AG04450 (cell line): ENCODE results near the gene GOLM1. TPM values are rescaled to one million over a fixed set of nuclear protein-coding genes. Genes with fewer than 3 reads are reported as not detected.

Source experiments
- CTCF ChIA-PET: fragments of 300-600, 350-600 bp; formaldehyde crosslinking; extraction: SDS; loops from one replicate; lab custom pipeline; 2022; ENCODE audit warnings: antibody characterized with exemption, inconsistent platforms; lab: Charles Lee
- POLR2A ChIA-PET: fragments of 350-600 bp; formaldehyde crosslinking; extraction: SDS; loops from one replicate; lab custom pipeline; 2021; ENCODE audit warnings: antibody characterized with exemption, inconsistent platforms; lab: Yijun Ruan, JAX
- DNase-seq: peaks from one replicate; pipeline ENCODE4 v3.0.0-alpha.2; 2011; ENCODE audit warnings: low read depth, low spot score
- H3K27ac ChIP-seq: one replicate; pipeline ENCODE4 v1.5.1; 2012; ENCODE audit warnings: low read depth, low read length, control low read depth
- H3K27me3 ChIP-seq: one replicate; pipeline ENCODE4 v1.6.0; 2012; ENCODE audit warnings: low read length; ENCODE audit not compliant: control insufficient read depth, insufficient read depth
- H3K4me3 ChIP-seq: 2 replicates; pipeline ENCODE4 v1.5.1; 2011; ENCODE audit warnings: mild to moderate bottlenecking, low read depth, low read length, control low read depth
- H3K9me3 ChIP-seq: 2 replicates; pipeline ENCODE4 v1.5.1; 2012; ENCODE audit warnings: low read length; ENCODE audit not compliant: control insufficient read depth, insufficient read depth
- polyA plus RNA-seq: library from polyadenylated mRNA; depleted of rRNA; stranded (reverse); fragments of >200 nt; gene quantifications from 2 replicates; pipeline ENCODE4 v1.2.3, GENCODE V29; 2011
- TF ChIP-seq, protein P1 (sequence below): IDR thresholded peaks from 2 replicates; pipeline ENCODE4 v1.5.1; 2011; ENCODE audit warnings: low read depth, low read length, control low read depth, inconsistent platforms

GOLM1 gene
- polyA plus RNA-seq, 1 experiment: 75.0 TPM

- POLR2A ChIA-PET: no interaction called here
- no peaks in the 10 kb centered on the region for H3K27me3 ChIP-seq
- CTCF ChIA-PET: no interaction called here
- H3K9me3 ChIP-seq: no peaks in the 10 kb centered on the region
- TF ChIP-seq, protein P1, sequence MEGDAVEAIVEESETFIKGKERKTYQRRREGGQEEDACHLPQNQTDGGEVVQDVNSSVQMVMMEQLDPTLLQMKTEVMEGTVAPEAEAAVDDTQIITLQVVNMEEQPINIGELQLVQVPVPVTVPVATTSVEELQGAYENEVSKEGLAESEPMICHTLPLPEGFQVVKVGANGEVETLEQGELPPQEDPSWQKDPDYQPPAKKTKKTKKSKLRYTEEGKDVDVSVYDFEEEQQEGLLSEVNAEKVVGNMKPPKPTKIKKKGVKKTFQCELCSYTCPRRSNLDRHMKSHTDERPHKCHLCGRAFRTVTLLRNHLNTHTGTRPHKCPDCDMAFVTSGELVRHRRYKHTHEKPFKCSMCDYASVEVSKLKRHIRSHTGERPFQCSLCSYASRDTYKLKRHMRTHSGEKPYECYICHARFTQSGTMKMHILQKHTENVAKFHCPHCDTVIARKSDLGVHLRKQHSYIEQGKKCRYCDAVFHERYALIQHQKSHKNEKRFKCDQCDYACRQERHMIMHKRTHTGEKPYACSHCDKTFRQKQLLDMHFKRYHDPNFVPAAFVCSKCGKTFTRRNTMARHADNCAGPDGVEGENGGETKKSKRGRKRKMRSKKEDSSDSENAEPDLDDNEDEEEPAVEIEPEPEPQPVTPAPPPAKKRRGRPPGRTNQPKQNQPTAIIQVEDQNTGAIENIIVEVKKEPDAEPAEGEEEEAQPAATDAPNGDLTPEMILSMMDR: no peak
- no peak overlapping the region for H3K27ac ChIP-seq
- DNase-seq: no peak
- H3K4me3 ChIP-seq: no peak overlapping the region
Observed at GRCh38 chr9:86009133-86009532, 90.2 kb downstream of the GOLM1 start.

GRCh38 chr9:86005253-86005775, 94.0 kb downstream of the GOLM1 start:
- Histone ChIP-seq H3K9me3 (no peaks in the 10 kb centered on the region), H3K4me3 (no peak overlapping the region), H3K27ac (no peak overlapping the region), H3K27me3 (no peaks in the 10 kb centered on the region)
- ChIA-PET POLR2A (no interaction called here), CTCF (no interaction called here)
- TF ChIP-seq, protein P1: no peak
- DNase-seq: no peak

DNA sequence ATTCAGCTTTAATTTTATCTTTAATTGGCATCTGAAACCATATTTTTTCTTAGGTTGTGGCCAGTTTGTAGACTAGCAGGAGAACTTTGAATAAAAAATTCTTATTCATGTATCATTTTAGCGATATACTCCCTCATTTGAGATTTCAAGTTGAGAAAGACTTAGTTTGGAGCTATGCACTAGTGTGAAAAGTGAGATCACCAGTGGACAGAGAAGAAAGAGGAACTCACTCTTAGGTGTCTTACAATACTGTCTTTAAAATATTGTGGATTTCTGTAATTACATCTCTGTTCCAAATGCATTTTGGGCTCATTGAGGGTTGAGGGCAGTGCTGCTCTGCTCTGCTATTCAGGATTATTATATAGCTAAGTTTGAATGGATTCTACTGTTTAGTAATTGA, 103.8 kb downstream of the GOLM1 start:
- CTCF ChIA-PET: interaction anchor here (1.4 kb wide), 1 partner anchor 207 kb away, joined by 4 read pairs; no protein-coding TSS in a partner anchor
- no peak for DNase-seq
- POLR2A ChIA-PET: no interaction called here
- Histone ChIP-seq H3K9me3 (no peaks in the 10 kb centered on the region), H3K4me3 (no peak overlapping the region), H3K27ac (no peak overlapping the region), H3K27me3 (no peaks in the 10 kb centered on the region)
- TF ChIP-seq, protein P1: no peak

DNA sequence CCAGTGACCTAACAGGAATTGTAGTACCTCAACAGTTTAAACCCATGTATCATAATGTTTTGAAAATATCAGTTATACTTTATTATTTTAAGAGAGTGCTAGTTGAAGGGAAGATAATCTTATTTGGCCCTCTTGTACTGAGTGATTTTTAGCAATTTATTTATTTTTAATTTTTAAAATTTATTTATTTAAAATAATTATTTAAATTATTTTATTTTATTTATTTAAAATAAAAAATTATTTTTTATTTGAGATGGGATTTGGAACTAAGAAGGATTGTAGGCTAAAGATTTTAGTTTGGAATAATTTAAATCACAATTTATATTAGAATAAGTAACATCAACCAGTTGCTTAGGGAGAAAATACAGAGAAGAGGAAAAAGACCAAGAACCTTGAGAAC, 104.3 kb downstream of the GOLM1 start:
- Histone ChIP-seq H3K4me3 (no peak overlapping the region), H3K27ac (no peak overlapping the region), H3K27me3 (no peaks in the 10 kb centered on the region), H3K9me3 (no peaks in the 10 kb centered on the region)
- DNase-seq: no peak
- ChIA-PET POLR2A (no interaction called here), CTCF (interaction anchor here (1.4 kb wide), 1 partner anchor 207 kb away, joined by 4 read pairs; no protein-coding TSS in a partner anchor)
- TF ChIP-seq, protein P1: no peak

GRCh38 chr9:85994191-85994590, 105.2 kb downstream of the GOLM1 start:
- Histone ChIP-seq H3K9me3 (no peaks in the 10 kb centered on the region), H3K4me3 (no peak overlapping the region), H3K27ac (no peak overlapping the region), H3K27me3 (no peaks in the 10 kb centered on the region)
- POLR2A ChIA-PET: no interaction called here
- CTCF ChIA-PET: no interaction called here
- TF ChIP-seq, protein P1: no peak
- DNase-seq: no peak
